GM21619 (cell line): ENCODE data around the gene VPS54.
"Not testable (repeated sequence)": the region's sequence is repeated elsewhere in the genome, so short reads cannot be mapped to it uniquely, and the experiment has no call there.

ENCODE experiments used
- ATAC-seq: cut with Tn5 transposase; IDR thresholded peaks from one replicate; pipeline ENCODE4 v1.9.1; 2021; ENCODE audit not compliant: unreplicated experiment

The VPS54 gene

DNA sequence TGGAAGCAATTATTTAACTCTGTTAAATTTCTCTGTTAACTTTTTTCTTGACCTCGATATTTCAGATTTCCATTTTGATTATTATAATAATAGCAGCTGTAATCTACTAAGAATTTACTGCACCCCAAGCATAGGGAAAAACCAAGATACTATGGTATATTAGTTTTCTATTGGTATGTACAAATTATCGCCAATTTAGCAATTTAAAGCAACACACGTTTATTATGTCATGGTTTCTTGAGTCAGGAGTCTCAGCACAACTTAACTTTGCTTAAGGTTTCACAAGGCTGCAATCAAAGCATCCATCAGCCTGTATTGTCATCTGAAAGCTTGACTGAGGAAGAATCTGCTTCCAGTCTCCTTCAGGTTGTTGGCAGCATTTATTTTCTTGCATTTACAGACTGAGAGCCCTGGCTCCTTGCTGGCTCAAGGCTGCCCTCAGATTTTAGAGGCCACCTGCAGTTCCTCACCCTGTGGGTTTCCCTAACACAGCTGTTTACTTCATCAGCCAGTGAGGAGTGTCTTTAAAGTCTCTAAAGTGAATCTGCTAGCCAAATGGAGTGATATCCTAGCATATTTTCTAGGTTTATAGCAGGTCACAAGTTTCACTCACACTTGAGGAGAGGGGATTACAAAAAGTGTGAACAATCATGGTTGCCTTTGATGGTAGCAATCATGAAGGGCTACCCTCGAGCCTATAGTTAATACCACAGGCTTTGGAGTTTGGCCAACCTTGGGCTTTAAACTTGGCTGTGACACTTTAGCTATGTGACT is 4.4 kb upstream of the VPS54 start:
- ATAC-seq, result no peak

DNA sequence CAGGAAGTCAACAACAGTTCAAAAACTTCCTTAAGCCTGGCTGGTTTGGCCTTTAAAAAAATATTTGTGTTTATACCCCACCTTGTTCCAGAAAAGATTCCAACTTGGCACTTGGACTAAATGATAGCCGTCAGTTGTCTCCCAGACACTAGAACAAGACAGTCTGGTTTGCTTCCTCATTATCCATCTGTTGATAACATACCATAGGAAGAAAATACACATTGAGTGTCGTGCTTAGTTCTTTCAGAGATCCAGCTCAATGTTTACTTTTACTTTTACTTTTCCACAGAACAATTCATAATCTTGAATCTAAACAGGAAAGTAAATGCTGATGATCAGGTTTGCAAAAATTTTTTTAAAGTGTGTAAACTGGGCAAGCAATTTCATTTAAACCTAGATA is 2.4 kb upstream of the VPS54 start:
- ATAC-seq, result no peak

DNA sequence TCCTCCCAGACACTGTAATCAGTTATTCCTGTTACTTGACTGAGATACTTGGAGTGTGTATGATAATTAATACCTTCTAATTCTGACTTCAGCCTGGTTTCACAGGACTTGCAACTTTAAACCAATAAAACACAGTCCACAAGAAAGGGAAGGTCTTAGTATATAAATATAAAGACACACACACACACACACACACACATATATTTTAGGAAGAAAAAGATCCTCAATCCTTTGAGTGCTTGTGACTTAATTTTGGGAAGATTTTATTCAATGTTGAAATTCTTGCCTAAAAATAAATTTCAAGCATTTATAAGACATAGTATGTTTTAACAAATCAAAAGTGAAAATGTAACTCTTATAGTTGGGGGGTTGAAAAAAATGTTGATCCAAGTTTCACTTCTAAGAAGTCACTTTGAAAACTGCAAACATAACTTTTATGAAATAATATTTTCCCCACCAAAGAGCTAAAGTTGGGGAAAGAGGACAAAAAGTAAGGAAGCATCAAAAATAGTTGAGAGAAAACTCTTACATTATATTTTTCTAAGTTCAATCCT is 824 bp upstream of the VPS54 start:
- ATAC-seq, result no peak

DNA sequence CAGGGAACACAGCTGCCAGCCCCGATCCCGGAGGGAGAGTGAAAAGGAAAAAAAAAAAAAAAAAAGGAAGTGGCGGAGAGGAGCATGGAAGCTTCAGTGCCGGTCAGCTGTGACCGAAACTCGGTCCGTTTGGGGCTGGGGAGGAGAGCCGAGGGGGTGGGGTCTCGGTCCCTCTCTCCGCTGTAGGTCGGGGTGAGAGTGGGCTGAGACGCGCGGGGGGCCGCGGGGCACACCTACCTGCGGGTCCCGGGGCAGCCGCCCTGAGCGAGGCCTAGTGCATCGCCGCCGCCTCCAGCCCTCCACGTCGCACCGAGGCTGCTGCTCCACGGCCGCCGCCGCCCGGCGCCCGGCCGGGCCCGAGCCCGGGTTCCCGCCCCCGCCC is 536 bp downstream of the VPS54 start:
- ATAC-seq, result peak; percentile 52

DNA sequence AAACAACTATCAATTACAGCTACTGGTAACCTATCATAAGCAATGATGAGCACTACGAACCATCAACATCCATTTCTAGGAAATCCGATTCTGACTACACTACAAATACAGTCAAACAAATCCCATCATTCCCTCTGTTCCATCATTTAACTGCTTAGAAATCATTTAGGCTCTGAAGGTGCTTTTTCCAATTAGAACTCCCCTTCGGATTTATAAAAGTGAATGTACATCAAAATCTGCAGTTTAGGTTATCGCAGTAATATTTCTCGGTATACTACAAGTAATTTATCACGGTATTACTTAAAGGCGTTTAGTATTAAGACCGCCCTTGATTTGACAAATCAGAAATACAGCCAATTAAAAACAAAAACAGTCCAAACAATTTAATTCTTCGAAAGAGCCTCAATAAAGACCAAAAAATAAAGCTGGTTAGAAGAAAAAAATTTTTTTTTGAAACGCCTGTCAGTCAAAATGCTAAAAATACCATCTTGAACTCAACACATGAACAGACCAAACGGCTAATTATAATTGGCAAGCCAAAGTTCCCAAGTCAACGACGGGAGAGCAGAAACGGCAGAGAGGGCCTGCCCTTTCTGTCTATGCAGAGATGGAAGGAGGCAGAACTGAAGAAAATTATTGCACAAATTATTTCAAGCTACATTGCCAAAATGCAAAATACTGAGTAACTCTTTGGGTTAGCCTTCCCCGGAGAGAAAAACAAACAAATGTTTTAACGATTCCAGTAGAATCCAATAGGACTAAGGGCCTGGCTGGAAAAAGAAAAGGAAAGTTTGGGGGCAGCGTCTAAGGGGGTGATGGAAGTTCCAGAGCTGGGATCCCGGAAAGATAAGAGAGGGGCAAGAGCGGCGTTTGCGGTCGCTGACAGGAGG is 1.2 kb downstream of the VPS54 start:
- no peak for ATAC-seq

DNA sequence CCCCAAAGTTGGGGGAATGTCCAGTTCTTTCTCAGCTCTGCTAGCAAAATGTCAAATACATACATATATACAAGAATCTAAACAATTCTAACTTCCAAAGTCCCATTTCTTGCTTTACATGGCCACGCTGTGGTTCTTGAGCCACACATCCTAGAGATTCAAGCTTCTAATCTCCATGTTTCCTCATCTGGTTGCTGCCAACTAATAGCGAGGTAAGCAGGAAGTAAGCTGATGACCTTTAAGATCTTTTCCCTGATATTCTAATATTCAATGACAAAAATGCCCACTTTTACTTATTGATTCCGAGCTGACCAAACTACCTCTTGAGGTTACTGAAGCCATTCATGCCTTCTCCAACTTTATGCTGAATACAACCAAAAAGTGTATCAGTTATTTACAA is 3.3 kb downstream of the VPS54 start:
- ATAC-seq, result no peak

DNA sequence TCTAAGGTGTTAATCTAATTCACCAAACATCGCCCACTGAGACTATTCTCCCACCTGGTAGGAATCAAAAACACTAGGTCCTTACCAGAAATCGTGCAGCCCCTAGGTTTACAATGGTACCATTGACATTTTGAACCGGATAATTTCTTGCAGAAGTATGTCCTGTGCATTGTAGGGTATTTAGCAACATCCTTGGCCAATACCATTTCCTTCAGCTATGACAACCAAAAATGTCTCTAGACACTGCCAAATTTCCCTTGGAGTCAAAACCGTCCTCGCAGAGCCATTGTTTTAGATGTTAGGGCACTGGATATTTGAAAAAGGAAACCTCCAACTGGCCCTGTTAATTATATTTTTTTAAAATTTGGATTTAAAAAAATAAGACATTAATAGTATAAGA is 3.8 kb downstream of the VPS54 start:
- no peak for ATAC-seq

DNA sequence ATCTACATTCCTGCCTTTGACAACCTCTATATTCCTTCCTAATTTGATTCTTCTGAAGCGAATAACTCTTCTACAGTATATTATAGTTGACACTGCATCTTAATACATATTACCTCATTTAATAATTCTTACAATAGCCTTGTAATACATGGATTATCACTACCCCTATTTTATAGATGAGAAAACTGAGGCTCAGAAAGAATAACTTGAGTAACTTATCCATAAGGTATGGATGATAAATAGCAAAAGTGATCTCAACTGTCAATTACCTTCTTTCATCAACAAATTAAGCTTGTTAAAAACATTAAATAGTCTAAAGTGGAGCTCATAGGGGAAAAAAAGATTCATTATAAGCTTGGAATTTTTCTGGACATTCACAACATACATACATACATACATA is 4.6 kb downstream of the VPS54 start:
- ATAC-seq, result no peak

DNA sequence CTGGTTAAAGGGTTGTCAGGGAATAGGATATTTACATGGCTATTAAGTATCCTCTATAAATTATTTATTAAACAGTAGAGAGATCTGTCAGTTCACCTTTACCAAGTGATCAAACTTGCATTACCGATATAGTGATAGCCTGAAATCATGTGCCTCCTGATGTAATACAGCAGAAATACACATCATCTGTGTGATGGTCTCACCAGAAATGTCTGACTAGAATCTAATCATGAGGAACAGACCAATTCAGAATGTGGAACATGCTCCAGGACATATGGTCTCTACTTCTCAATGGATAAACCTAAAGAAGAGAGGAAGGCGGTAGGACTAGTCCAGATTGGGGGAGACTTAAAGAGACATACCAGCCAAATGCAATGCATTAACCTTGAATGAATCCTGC is 6.2 kb downstream of the VPS54 start:
- ATAC-seq, result no peak

DNA sequence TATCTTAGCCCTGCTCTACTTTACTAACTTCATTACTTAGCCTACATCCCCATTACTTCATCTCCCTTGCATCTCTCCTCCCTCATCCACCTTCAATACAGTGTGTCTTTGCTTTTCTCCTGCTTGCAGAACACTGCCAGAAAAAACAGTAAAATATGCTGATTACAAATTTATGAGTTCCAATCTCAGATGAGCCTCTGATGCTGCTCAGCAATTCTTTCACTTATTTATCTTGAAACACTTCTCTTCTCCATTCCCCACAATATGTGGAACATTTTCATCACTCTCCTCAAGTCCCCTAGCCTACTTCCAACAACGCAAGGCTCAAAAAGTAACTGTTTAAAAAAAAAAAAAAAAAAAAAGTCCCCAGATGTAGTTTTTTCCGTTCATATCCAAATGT is 7.1 kb downstream of the VPS54 start:
- no peak for ATAC-seq

DNA sequence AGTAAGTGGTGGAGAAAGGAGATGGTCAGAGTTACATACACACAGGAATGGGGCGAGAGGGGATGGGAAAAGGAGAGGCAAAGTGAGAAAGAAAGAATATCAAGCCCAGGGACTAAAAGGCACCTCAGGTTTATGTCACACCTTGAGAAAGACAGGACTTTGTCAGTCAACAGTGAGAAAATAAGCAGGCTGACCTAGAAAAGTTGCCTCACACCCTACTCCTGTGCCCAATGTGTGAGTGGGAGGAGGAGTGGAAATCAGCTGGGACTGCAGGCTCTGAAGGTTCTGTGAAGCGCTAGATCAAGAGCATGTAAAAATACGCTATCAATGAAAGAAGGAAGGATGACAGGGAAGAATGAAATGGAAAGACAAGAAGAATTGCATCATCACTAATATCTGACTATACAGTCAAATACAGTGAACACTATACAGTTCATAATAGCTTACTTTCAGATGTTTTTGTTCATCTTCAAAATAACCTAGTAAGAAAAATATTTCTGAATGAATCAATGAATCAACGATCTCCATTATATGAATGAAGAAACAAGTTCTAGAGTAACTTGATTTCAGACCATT is 10.7 kb downstream of the VPS54 start:
- ATAC-seq, result no peak

DNA sequence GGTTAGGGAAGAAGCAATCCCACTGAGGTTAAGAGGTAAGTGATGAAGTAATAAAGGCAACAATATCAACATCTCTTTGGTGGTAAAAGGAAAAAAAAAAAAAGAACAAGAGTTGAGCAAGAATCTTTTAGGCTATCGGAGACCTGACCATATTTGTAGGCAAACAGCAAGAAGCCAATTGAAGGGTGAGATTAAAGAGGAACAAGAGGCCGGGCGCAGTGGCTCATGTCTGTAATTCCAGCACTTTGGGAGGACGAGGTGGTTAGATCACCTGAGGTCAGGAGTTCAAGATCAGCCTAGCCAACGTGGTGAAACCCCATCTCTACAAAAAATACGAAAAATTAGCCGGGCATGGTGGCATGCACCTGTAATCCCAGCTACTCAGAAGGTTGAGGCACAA is 11.3 kb downstream of the VPS54 start:
- ATAC-seq, result no peak

DNA sequence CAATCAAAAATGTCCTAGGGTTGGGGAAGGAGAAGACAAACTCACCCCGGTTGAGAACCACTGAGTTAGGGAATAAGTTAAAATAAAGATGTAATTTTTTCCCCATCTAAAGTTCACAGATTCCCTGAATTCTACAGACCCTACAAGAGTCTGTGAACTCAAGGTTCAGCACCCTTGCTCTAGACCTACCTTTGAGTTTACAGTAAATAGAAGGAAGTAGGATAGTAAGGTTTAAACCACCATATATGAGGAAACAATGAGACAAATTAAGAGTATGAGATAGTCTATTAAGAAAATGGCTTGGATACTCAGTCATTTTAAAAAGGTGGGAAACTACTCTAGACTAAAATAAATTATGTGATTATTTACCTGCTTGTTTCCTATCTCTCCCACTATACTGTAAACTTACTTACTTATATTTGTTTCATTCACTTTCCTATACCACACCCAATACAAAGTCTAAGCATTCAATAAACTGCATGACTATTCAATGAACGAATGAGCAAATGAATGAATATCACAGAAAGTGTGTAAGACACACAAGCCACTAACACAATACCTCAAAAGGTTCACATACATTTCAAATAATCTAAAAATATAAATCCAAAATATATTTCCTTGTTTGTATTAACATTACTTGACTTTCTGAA is 13.4 kb downstream of the VPS54 start:
- ATAC-seq, result no peak

DNA sequence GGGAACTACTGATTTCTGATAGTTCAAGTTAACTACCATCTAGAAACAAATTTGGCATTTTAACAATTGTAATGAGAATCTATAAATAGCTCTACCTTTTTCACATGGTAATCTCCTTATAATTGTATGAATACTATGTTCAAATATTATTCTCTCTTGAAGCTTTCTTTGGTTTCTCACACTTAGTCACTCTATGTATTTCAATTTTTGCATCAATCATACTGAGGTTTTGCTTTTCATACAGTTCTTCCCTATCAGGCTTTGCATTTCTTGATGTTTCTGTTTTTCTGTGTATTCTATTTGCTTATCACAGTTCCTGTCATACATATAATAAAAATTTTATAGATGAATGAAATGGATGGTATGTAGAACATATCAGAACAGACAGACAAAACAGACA is 16.0 kb downstream of the VPS54 start:
- no peak for ATAC-seq

DNA sequence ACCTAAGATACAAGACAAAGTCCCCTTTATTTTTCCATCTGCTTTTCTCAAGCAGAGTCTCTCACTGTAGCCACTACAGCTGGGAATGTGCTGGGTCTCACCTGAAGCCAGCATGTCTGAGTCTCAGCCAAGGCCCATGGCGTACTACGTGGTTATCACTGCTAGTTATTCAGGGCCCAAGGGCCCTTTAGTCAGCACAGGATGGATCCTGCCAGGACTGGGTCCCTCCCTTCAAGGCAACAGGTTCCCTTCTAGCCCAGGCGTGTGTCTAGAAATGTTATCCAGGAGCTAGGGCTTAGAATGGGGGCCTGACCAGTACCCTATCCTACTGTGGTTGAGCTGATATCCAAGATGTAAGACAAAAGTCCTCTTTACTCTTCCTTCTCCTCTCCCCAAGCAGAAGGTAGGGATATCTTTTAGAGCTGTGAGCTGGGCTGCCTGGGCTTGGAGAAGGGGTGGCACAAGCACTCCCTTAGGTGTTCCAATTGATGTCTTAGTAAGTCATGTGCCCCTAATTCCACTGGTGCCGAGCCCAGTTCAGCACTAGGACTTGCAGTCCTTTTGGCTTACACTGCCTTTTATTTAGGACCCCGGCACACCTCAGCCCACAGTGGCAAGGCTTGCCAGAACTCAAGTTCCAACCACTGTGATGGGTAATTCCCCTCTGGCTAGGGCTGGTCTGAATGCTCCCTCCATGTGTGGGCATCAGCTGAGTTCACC is 17.7 kb downstream of the VPS54 start:
- ATAC-seq, result no peak

DNA sequence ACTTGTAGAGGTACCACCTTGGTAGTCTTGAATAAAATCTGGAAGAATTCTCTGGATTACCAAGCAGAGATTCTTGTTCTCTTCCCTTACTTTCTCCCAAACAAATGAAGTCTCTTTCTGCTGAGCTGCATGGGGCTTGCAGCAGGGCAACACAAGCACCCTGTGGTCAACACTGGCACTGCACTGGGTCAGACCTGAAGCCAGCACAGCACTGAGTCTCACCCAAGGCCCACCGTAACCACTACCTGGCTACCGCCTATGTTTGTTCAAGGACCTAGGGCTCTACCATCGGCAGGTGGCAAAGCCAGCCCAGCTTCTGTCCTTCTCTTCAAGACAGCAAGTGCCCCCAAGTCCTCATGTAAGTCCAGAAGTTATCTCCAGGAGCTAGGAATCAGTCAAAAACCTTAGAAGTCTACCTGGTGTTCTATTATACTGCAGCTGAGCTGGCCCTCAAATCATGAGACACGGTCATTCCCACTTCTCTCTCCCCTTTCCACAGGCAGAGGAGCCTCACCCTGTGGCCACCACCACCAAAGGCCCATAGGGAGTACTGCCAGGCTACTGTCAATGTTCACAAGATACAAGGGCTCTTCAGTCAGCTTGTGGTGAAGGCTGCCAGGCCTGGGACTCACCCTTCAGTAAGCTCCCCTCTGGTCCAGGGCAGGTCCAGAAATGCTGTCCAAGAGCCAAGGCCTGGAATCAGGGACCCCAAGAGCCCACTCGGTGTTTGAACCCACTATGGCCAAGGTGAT is 18.4 kb downstream of the VPS54 start:
- no peak for ATAC-seq

DNA sequence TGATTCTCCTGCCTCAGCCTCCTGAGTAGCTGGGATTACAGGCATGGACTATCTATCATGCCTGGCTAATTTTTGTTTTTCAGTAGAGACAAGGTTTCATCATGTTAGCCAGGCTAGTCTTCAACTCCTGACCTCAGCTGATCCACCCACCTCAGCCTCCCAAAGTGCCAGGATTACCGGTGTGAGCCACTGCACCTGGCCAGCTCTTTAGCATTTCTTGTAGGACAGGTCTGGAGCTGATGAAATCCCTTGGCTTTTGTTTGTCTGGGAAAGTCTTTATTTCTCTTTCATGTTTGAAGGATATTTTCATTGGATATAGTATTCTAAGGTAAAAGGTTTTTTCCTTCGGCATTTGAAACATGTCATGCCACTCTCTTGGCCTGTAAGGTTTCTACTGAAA is 20.2 kb downstream of the VPS54 start:
- no peak for ATAC-seq

DNA sequence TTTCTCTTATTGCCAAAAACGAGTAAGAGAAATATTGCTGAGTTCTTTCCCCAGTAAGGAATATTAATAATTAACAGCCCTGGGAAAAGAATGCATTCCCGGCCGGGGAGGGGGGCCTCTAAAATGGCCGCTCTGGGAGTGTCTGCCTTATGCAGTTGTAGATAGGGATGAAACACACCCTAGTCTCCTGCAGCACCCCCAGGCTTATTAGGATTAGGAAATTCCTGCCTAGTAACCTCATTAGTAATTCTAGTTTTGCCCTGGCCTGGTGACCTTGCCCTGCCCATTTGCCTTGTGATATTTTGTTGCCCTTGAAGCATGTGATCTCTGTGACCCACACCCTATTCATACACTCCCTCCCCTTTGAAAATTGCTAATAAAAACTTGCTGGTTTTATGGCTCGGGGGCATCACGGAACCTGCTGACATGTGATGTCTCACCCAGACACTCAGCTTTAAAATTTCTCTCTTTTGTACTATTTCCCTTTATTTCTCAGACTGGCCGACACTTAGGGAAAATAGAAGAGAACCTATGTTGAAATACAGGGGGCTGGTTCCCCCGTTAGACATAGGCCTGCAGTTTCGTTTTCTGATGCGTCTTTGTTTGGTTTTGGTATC is 22.5 kb downstream of the VPS54 start:
- ATAC-seq, result not testable (repeated sequence)

DNA sequence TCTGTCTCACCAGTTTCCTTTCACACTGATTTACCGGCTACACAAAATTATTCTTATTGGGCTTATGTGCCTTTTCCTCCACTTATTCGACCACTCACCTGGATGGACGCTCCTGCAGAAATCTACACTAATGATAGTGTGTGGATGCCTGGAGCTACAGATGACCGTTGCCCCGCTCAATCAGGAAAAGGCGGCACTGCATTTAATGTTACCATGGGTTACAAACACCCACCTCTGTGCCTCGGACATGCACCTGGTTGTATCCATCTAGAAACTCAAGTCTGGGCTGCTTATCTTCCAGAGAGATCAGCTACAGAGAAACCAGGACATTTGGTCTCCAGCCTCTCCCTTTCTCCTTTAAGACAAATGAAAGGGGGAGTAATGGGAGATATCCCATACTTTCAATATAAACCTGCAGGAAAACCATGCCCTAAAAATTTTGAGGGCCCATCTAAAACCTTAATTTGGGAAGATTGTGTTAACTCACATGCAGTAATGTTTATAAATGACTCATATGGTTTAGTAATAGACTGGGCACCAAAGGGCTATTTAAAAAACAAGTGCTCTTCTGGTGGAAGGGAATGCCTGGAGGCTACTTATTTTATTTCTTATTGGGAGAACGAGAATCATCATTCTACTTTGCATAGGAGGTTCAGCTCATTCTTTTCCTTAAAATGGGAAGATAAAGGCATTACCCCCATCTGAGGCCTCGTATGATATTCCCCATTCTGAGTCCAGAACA is 24.7 kb downstream of the VPS54 start:
- not testable (repeated sequence) for ATAC-seq
